Measurements from ENCODE around the gene MRPL12.

MRPL12 gene

GRCh38 chr17:81662002-81662401 is 41.2 kb upstream of the MRPL12 start:
- Histone ChIP-seq H3K4me2 (ENCODE audit: low read depth, low read length) (no peak overlapping the region), H3F3A (ENCODE audit: insufficient read depth, low read length) (no peaks in the 10 kb centered on the region), H3K4me1 (ENCODE audit: low read length) (0 out of 2 replicates have a peak, but pooled peaks cover 3% of the 10 kb centered on the region), H3K36me3 (replicated peaks; ENCODE audit: insufficient read depth, low read length) (no peaks in the 10 kb centered on the region), H3K9me2 (replicated peaks; ENCODE audit: insufficient read depth, low read length) (no peaks in the 10 kb centered on the region), H3K79me2 (ENCODE audit: low read length) (peaks cover 17% of the 10 kb centered on the region), H3K4me3 (ENCODE audit: low read length) (no peak overlapping the region), H3K27me3 (replicated peaks; ENCODE audit: insufficient read depth, low read length) (no peaks in the 10 kb centered on the region), H3K9me3 (replicated peaks; ENCODE audit: insufficient read depth, low read length) (no peaks in the 10 kb centered on the region), H2AFZ (ENCODE audit: low read length) (no peak overlapping the region), H3K27ac (ENCODE audit: low read length) (no peak overlapping the region), H3K9ac (ENCODE audit: low read length) (no peak overlapping the region), H4K20me1 (ENCODE audit: insufficient read depth, low read length) (no peaks in the 10 kb centered on the region)
- no peak for DNase-seq
- TF ChIP-seq, protein P1, sequence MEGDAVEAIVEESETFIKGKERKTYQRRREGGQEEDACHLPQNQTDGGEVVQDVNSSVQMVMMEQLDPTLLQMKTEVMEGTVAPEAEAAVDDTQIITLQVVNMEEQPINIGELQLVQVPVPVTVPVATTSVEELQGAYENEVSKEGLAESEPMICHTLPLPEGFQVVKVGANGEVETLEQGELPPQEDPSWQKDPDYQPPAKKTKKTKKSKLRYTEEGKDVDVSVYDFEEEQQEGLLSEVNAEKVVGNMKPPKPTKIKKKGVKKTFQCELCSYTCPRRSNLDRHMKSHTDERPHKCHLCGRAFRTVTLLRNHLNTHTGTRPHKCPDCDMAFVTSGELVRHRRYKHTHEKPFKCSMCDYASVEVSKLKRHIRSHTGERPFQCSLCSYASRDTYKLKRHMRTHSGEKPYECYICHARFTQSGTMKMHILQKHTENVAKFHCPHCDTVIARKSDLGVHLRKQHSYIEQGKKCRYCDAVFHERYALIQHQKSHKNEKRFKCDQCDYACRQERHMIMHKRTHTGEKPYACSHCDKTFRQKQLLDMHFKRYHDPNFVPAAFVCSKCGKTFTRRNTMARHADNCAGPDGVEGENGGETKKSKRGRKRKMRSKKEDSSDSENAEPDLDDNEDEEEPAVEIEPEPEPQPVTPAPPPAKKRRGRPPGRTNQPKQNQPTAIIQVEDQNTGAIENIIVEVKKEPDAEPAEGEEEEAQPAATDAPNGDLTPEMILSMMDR (IDR thresholded peaks at IDR 0.05; ENCODE audit: low read length), result no peak
- TF ChIP-seq EZH2phosphoT487 (IDR thresholded peaks at IDR 0.05; ENCODE audit: low read length), result no peak
- no peak for TF ChIP-seq EZH2 (optimal IDR thresholded peaks at IDR 0.05; ENCODE audit: low read depth, low read length)

GRCh38 chr17:81664051-81664470 is 39.1 kb upstream of the MRPL12 start:
- no peaks in the 10 kb centered on the region for H3F3A ChIP-seq (ENCODE audit: insufficient read depth, low read length)
- H3K9ac ChIP-seq (ENCODE audit: low read length), result no peak overlapping the region
- no peaks in the 10 kb centered on the region for H3K9me3 ChIP-seq (replicated peaks; ENCODE audit: insufficient read depth, low read length)
- H4K20me1 ChIP-seq (ENCODE audit: insufficient read depth, low read length), result no peaks in the 10 kb centered on the region
- H3K4me2 ChIP-seq (ENCODE audit: low read depth, low read length), result no peak overlapping the region
- H3K27me3 ChIP-seq (replicated peaks; ENCODE audit: insufficient read depth, low read length), result no peaks in the 10 kb centered on the region
- H3K4me3 ChIP-seq (ENCODE audit: low read length), result no peak overlapping the region
- H3K36me3 ChIP-seq (replicated peaks; ENCODE audit: insufficient read depth, low read length), result no peaks in the 10 kb centered on the region
- no peak for DNase-seq
- peaks cover 5% of the 10 kb centered on the region; the same call in 1 of the 2 replicates for H3K4me1 ChIP-seq (ENCODE audit: low read length)
- peaks cover 32% of the 10 kb centered on the region for H3K79me2 ChIP-seq (ENCODE audit: low read length)
- no peak overlapping the region for H3K27ac ChIP-seq (ENCODE audit: low read length)
- TF ChIP-seq EZH2 (optimal IDR thresholded peaks at IDR 0.05; ENCODE audit: low read depth, low read length), result no peak
- TF ChIP-seq, protein P1 (IDR thresholded peaks at IDR 0.05; ENCODE audit: low read length), result no peak
- no peak overlapping the region for H2AFZ ChIP-seq (ENCODE audit: low read length)
- no peaks in the 10 kb centered on the region for H3K9me2 ChIP-seq (replicated peaks; ENCODE audit: insufficient read depth, low read length)

GRCh38 chr17:81665205-81666091 is 37.7 kb upstream of the MRPL12 start:
- Histone ChIP-seq H4K20me1 (ENCODE audit: insufficient read depth, low read length) (no peaks in the 10 kb centered on the region), H3K4me3 (ENCODE audit: low read length) (peak overlapping the region; percentile 89), H2AFZ (ENCODE audit: low read length) (peak overlapping the region; percentile 86), H3K36me3 (replicated peaks; ENCODE audit: insufficient read depth, low read length) (no peaks in the 10 kb centered on the region), H3K9me2 (replicated peaks; ENCODE audit: insufficient read depth, low read length) (no peaks in the 10 kb centered on the region), H3F3A (ENCODE audit: insufficient read depth, low read length) (no peaks in the 10 kb centered on the region), H3K9ac (ENCODE audit: low read length) (peak overlapping the region; percentile 97), H3K4me1 (ENCODE audit: low read length) (peaks cover 5% of the 10 kb centered on the region; the same call in 1 of the 2 replicates), H3K4me2 (ENCODE audit: low read depth, low read length) (peak overlapping the region; percentile 84), H3K79me2 (ENCODE audit: low read length) (peaks cover 39% of the 10 kb centered on the region), H3K27ac (ENCODE audit: low read length) (no peak overlapping the region), H3K9me3 (replicated peaks; ENCODE audit: insufficient read depth, low read length) (no peaks in the 10 kb centered on the region), H3K27me3 (replicated peaks; ENCODE audit: insufficient read depth, low read length) (no peaks in the 10 kb centered on the region)
- TF ChIP-seq EZH2phosphoT487 (IDR thresholded peaks at IDR 0.05; ENCODE audit: low read length) (no peak), EZH2 (optimal IDR thresholded peaks at IDR 0.05; ENCODE audit: low read depth, low read length) (no peak)
- TF ChIP-seq, protein P1 (IDR thresholded peaks at IDR 0.05; ENCODE audit: low read length), result no peak
- peak; percentile 23 for DNase-seq

Measured in MM.1S (cell line).